ENCODE measurements around the gene PIN4.

PIN4 gene

DNA sequence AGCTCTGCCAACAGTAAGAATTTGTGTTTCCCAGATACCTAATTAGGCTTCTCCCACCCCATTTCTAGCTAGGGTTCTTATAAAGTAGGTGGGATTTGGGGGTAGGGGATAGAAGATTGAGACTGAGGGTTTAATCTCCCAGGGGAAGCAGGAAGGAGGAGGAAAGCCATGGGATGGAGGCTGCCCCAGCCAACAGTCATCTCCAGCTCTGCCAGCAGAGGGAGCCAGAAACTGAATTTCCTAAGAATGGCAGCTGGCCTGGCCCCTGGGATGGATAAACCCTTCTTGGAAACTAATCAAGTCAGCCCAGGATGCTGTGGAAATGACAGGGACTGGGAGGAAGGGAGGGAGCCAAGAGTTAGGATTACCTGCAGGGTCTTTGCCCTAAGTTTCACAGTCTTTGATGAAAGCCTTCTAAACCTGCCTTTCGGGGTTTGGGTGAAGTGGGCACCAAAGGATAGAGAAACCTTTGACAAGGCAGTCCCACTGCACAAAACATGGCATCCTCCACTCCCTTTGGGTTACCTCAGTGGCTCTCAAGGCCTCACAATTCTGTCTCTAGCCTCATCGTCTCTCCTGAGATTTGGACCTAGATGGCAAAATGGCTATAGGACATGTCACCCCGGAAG, 64.0 kb downstream of the PIN4 start:
- DNase-seq, result peak; percentile 65

DNA sequence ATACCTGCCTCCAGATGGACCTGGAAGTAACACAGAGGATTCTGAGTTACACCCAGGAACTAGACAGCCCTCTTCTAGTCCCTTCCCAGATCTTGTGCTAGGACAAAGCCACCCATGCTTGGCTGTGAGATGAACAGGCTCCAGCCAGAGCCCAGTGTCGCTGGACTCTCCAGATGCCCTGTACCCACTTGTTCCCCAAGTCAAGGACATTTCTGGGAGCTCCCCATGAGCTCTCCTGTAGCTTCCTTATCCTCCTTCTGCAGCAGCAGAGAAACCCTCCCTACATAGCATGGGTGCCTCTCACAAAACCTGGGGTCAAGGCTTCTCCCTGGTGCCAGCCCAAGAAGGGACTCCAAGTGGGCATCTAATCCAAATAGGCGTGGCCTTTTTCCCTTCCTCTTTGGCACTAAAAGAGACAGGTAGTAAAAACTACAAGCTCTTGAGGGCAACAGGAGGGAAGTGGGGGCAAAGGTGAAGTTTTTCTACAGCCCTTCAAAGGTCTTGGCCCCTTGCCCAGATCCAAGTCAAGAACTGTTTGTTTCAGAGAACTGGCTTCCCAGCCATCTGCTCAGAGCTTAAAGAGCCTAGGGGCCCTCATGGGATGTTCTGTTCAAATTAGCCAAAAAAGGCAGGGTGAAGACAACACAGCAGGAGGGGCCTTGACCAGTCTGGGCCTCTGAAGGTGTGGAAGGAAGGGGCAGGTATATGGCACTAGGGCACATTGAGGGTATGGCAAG, 65.8 kb downstream of the PIN4 start:
- H4K5ac ChIP-seq (ENCODE audit: low read length), result no peak overlapping the region
- no peak overlapping the region for H2BK5ac ChIP-seq (ENCODE audit: low read length)
- no peak overlapping the region for H3K18ac ChIP-seq (ENCODE audit: low read length)
- H3K4me3 ChIP-seq (ENCODE audit: low read length), result no peak overlapping the region
- H3K23ac ChIP-seq (ENCODE audit: low read length), result no peak overlapping the region
- no peak for DNase-seq
- H3K79me1 ChIP-seq (ENCODE audit: low read length), result no peaks in the 10 kb centered on the region
- H3K4me1 ChIP-seq (ENCODE audit: control insufficient read depth, low read depth, low read length), result no peaks in the 10 kb centered on the region
- H3K9ac ChIP-seq (ENCODE audit: low read length), result no peak overlapping the region
- H3K27me3 ChIP-seq (ENCODE audit: insufficient read depth, low read length, poor library complexity), result no peaks in the 10 kb centered on the region
- no peak overlapping the region for H3K4ac ChIP-seq (ENCODE audit: low read depth, low read length)
- no peak overlapping the region for H2BK120ac ChIP-seq (ENCODE audit: low read depth, low read length)
- H2AK5ac ChIP-seq (ENCODE audit: low read length), result no peak overlapping the region
- H3K36me3 ChIP-seq (ENCODE audit: control insufficient read depth, insufficient read depth, low read length), result no peaks in the 10 kb centered on the region
- H3K4me2 ChIP-seq (ENCODE audit: low read length), result no peak overlapping the region
- H4K8ac ChIP-seq (ENCODE audit: low read depth, low read length), result no peak overlapping the region
- H3K27ac ChIP-seq (ENCODE audit: low read depth, low read length), result no peak overlapping the region
- H3K79me2 ChIP-seq (ENCODE audit: control insufficient read depth, insufficient read depth, low read length), result no peaks in the 10 kb centered on the region
- no peak overlapping the region for H2BK15ac ChIP-seq (replicated peaks; ENCODE audit: low read depth)
- no CpG with 5 or more reads among the region's 2 CpGs for WGBS (ENCODE audit: extremely low coverage, insufficient coverage, low lambda C conversion rate)
- H3K56ac ChIP-seq (ENCODE audit: low read length), result no peak overlapping the region

More for the DNA sequence above, 64.0 kb downstream of the PIN4 start:
- Histone ChIP-seq H2BK15ac (replicated peaks; ENCODE audit: low read depth) (no peak overlapping the region), H3K4me3 (ENCODE audit: low read length) (no peak overlapping the region), H3K23ac (ENCODE audit: low read length) (no peak overlapping the region), H2AK5ac (ENCODE audit: low read length) (no peak overlapping the region), H4K8ac (ENCODE audit: low read depth, low read length) (no peak overlapping the region), H3K36me3 (ENCODE audit: control insufficient read depth, insufficient read depth, low read length) (no peaks in the 10 kb centered on the region), H3K4me1 (ENCODE audit: control insufficient read depth, low read depth, low read length) (no peaks in the 10 kb centered on the region), H3K56ac (ENCODE audit: low read length) (no peak overlapping the region), H3K27me3 (ENCODE audit: insufficient read depth, low read length, poor library complexity) (no peaks in the 10 kb centered on the region), H3K27ac (ENCODE audit: low read depth, low read length) (no peak overlapping the region), H3K4ac (ENCODE audit: low read depth, low read length) (no peak overlapping the region), H3K18ac (ENCODE audit: low read length) (no peak overlapping the region), H3K79me1 (ENCODE audit: low read length) (no peaks in the 10 kb centered on the region), H3K4me2 (ENCODE audit: low read length) (no peak overlapping the region), H4K5ac (ENCODE audit: low read length) (no peak overlapping the region), H3K9ac (ENCODE audit: low read length) (no peak overlapping the region), H3K79me2 (ENCODE audit: control insufficient read depth, insufficient read depth, low read length) (no peaks in the 10 kb centered on the region), H2BK5ac (ENCODE audit: low read length) (no peak overlapping the region), H2BK120ac (ENCODE audit: low read depth, low read length) (no peak overlapping the region)
- WGBS (ENCODE audit: extremely low coverage, insufficient coverage, low lambda C conversion rate), result no CpG with 5 or more reads among the region's 3 CpGs
